Measurements from ENCODE around the gene LIMK2. TPM values are rescaled to one million over a fixed set of nuclear protein-coding genes. Genes with fewer than 3 reads are reported as not detected.

Gene LIMK2
- total RNA-seq, 2 donors from 2014 or later, result 38.4 to 76.8 TPM

- peaks cover 37% of the 10 kb centered on the region for H3K36me3 ChIP-seq
- peak overlapping the region; percentile 96 to 97 for H3K27ac ChIP-seq
- no peak for DNase-seq (ENCODE audit: low spot score)
- no peak for TF ChIP-seq CTCF (IDR thresholded peaks at IDR 0.05)
- ATAC-seq (ENCODE audit: insufficient number of reproducible peaks, low FRiP score, low read depth), result no peak
- H3K4me3 ChIP-seq, result no peak overlapping the region
- H3K27me3 ChIP-seq (replicated peaks; ENCODE audit: insufficient read depth), result no peaks in the 10 kb centered on the region
- H3K9me3 ChIP-seq, result no peaks in the 10 kb centered on the region
- peaks cover 9 to 30% of the 10 kb centered on the region in 2 donors for H3K4me1 ChIP-seq (ENCODE audit: control insufficient read depth in 1 of 2, low read depth in 2 of 2)
These were observed 76.6 kb downstream of the LIMK2 start for GRCh38 chr22:31288496-31289240.

GRCh38 chr22:31289344-31289743, 77.2 kb downstream of the LIMK2 start:
- no peak for DNase-seq (ENCODE audit: low spot score)
- Histone ChIP-seq H3K27me3 (replicated peaks; ENCODE audit: insufficient read depth) (no peaks in the 10 kb centered on the region), H3K4me3 (peak overlapping the region; percentile 81), H3K4me1 (ENCODE audit: control insufficient read depth in 1 of 2, low read depth in 2 of 2) (peaks cover 16 to 37% of the 10 kb centered on the region in 2 donors), H3K27ac (peak overlapping the region; percentile 96 to 97), H3K9me3 (no peaks in the 10 kb centered on the region), H3K36me3 (peaks cover 30% of the 10 kb centered on the region)
- no peak for TF ChIP-seq CTCF (IDR thresholded peaks at IDR 0.05)
- no peak for ATAC-seq (ENCODE audit: insufficient number of reproducible peaks, low FRiP score, low read depth)

- peak; percentile 86 for DNase-seq (ENCODE audit: low spot score)
- ATAC-seq (ENCODE audit: insufficient number of reproducible peaks, low FRiP score, low read depth), result peak; percentile 45
- H3K4me1 ChIP-seq (ENCODE audit: control insufficient read depth in 1 of 2, low read depth in 2 of 2), result peaks cover 22 to 44% of the 10 kb centered on the region in 2 donors
- no peak for TF ChIP-seq CTCF (IDR thresholded peaks at IDR 0.05)
- H3K4me3 ChIP-seq, result peak overlapping the region; percentile 81
- peaks cover 18% of the 10 kb centered on the region for H3K36me3 ChIP-seq
- H3K9me3 ChIP-seq, result no peaks in the 10 kb centered on the region
- H3K27ac ChIP-seq, result peak overlapping the region; percentile 96 to 97
- no peaks in the 10 kb centered on the region for H3K27me3 ChIP-seq (replicated peaks; ENCODE audit: insufficient read depth)
These were observed 78.7 kb downstream of the LIMK2 start for GRCh38 chr22:31290494-31291471.

DNA sequence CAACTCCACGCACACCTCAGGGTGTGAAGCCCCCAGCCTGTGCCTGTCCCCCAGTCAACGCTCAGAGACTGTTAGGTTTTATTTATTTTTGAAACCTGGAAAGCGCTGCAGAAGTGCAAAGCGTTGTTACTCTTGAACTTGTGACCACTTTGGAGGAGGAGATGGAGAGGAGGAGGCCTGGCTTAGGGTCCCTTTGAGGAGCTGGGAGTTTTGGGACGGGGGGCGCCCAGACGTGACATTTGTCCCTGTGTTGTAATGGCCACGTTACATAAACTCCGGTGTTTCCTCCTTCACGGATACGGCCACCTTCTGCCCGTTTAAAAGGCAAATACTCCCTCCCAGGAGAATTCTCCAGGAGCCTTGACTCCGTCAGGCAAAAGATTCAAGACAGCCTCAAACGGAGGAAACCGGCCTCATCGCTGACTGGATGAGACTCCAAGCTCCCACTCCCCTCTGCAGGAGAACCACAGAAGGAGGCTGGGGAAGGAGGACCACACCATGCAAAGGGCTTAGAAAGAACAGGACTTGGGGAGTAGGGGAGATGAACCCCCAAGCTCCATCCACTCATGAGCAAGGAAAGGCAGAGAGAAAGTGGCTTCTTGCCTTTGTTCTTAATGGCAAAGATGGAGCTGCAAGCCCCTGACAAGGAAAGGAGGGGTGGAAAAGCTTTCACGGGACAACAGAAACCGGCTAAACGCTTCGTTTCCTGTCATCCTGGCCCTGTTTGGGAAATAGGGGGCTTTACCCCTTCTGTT, 79.6 kb downstream of the LIMK2 start:
- Histone ChIP-seq H3K27ac (peak overlapping the region; percentile 96 to 97), H3K36me3 (peaks cover 16% of the 10 kb centered on the region), H3K4me1 (ENCODE audit: control insufficient read depth in 1 of 2, low read depth in 2 of 2) (peaks cover 31 to 53% of the 10 kb centered on the region in 2 donors), H3K4me3 (peak overlapping the region; percentile 81), H3K9me3 (no peaks in the 10 kb centered on the region), H3K27me3 (replicated peaks; ENCODE audit: insufficient read depth) (no peaks in the 10 kb centered on the region)
- DNase-seq (ENCODE audit: low spot score) (no peak), ATAC-seq (ENCODE audit: insufficient number of reproducible peaks, low FRiP score, low read depth) (no peak)
- no peak for TF ChIP-seq CTCF (IDR thresholded peaks at IDR 0.05)
